Esophagus squamous epithelium (tissue), 4 donors: Measurements from ENCODE around the gene S100A10.

Source experiments
- POLR2A ChIP-seq, 4 donors: fragments of 450-650 bp; IDR thresholded peaks; one replicate each; pipeline ENCODE4 v1.6.1; 2017; ENCODE audit warnings: antibody characterized with exemption in 4 of 4, mild to moderate bottlenecking in 4 of 4, moderate library complexity in 3 of 4
- TF ChIP-seq, protein P1 (sequence below), 6 experiments: fragments of 450-650 bp in 4 of 6; fragments of 200-600 bp in 2 of 6; sonication (generic) in 2 of 6; IDR thresholded peaks; one replicate each; pipeline ENCODE4 v1.5.1; 2016 to 2019; ENCODE audit warnings: antibody characterized with exemption in 6 of 6, mild to moderate bottlenecking in 4 of 6, moderate library complexity in 4 of 6

DNA sequence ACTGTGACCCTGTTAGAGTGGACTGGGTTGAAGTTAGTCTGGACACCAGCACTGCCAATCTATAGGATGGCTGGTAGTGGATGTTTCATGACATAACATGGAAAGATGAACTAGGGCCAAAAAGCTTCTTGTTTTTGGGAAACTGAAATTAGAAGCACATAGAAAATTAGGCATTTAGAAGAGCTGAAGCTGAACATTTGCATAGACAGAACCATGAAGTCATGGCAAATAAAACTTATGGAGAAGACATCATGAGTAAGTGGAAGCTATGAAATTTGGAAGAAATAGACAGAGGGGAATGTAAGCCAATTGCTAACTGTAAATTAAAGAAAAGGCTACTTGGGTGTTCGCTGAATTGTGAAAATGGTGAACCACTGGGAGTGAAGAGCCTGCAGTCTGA lies 45.8 kb upstream of the S100A10 start:
- TF ChIP-seq, protein P1, sequence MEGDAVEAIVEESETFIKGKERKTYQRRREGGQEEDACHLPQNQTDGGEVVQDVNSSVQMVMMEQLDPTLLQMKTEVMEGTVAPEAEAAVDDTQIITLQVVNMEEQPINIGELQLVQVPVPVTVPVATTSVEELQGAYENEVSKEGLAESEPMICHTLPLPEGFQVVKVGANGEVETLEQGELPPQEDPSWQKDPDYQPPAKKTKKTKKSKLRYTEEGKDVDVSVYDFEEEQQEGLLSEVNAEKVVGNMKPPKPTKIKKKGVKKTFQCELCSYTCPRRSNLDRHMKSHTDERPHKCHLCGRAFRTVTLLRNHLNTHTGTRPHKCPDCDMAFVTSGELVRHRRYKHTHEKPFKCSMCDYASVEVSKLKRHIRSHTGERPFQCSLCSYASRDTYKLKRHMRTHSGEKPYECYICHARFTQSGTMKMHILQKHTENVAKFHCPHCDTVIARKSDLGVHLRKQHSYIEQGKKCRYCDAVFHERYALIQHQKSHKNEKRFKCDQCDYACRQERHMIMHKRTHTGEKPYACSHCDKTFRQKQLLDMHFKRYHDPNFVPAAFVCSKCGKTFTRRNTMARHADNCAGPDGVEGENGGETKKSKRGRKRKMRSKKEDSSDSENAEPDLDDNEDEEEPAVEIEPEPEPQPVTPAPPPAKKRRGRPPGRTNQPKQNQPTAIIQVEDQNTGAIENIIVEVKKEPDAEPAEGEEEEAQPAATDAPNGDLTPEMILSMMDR (IDR thresholded peaks at IDR 0.05) = no peak
- no peak for TF ChIP-seq POLR2A (IDR thresholded peaks at IDR 0.05)
